Hepatocyte (in vitro differentiated cells): ENCODE data around the gene G3BP1. TPM values are rescaled to one million over a fixed set of nuclear protein-coding genes. Genes with fewer than 3 reads are reported as not detected.
A peak's percentile ranks its signal among the peaks of the same experiment; 100 is the strongest.

Experiments
- DNase-seq: peaks from one replicate; pipeline ENCODE4 v3.0.0-alpha.2; 2016; ENCODE audit warnings: low spot score
- H2AFZ ChIP-seq: fragments of 200-600 bp; sonication (generic); 2 replicates; pipeline ENCODE4 v1.6.0; 2016; ENCODE audit warnings: antibody characterized with exemption, mild to moderate bottlenecking
- H3K27ac ChIP-seq: fragments of 200-600 bp; sonication (generic); 2 replicates; pipeline ENCODE4 v1.5.1; 2016; ENCODE audit warnings: mild to moderate bottlenecking
- H3K27me3 ChIP-seq: fragments of 200-600 bp; sonication (generic); 2 replicates; pipeline ENCODE4 v1.6.1; 2016
- H3K36me3 ChIP-seq: fragments of 200-600 bp; sonication (generic); replicated peaks from 2 replicates; pipeline ENCODE4 v1.5.1; 2016; ENCODE audit warnings: low read depth; ENCODE audit not compliant: insufficient read depth
- H3K4me1 ChIP-seq: fragments of 200-600 bp; sonication (generic); 2 replicates; pipeline ENCODE4 v1.5.1; 2016; ENCODE audit warnings: mild to moderate bottlenecking, moderate library complexity; ENCODE audit not compliant: insufficient read depth
- H3K4me2 ChIP-seq: fragments of 200-600 bp; sonication (generic); 2 replicates; pipeline ENCODE4 v1.6.0; 2016
- H3K4me3 ChIP-seq: fragments of 200-600 bp; sonication (generic); 2 replicates; pipeline ENCODE4 v1.5.1; 2016; ENCODE audit warnings: mild to moderate bottlenecking
- H3K79me2 ChIP-seq: fragments of 200-600 bp; sonication (generic); 2 replicates; pipeline ENCODE4 v1.6.0; 2017; ENCODE audit warnings: mild to moderate bottlenecking
- H3K9me2 ChIP-seq: fragments of 200-600 bp; sonication (generic); replicated peaks from 2 replicates; pipeline ENCODE4 v1.6.0; 2017; ENCODE audit warnings: mild to moderate bottlenecking; ENCODE audit not compliant: insufficient read depth
- H3K9me3 ChIP-seq: fragments of 200-600 bp; sonication (generic); 2 replicates; pipeline ENCODE4 v1.5.1; 2016; ENCODE audit warnings: low read depth, mild to moderate bottlenecking
- H4K20me1 ChIP-seq: fragments of 200-600 bp; sonication (generic); 2 replicates; pipeline ENCODE4 v1.6.0; 2016; ENCODE audit warnings: mild to moderate bottlenecking; ENCODE audit not compliant: insufficient read depth, poor library complexity, severe bottlenecking
- CTCF ChIP-seq: fragments of 200-600 bp; sonication (generic); IDR thresholded peaks from 2 replicates; pipeline ENCODE4 v1.5.1; 2016; ENCODE audit warnings: antibody characterized with exemption, mild to moderate bottlenecking; ENCODE audit not compliant: poor library complexity
- EZH2 ChIP-seq: fragments of 200-600 bp; sonication (generic); IDR thresholded peaks from 2 replicates; pipeline ENCODE4 v1.6.1; 2016; ENCODE audit warnings: antibody characterized with exemption, mild to moderate bottlenecking, borderline replicate concordance
- EZH2phosphoT487 ChIP-seq: fragments of 200-600 bp; sonication (generic); IDR thresholded peaks from one replicate; pipeline ENCODE4 v1.6.1; 2018; ENCODE audit warnings: antibody characterized with exemption, mild to moderate bottlenecking, low read depth, moderate library complexity; ENCODE audit not compliant: unreplicated experiment, severe bottlenecking
- WGBS: methylation state at CpG from one replicate; pipeline ENCODE4 v1.1.6; 2016; ENCODE audit warnings: low lambda C conversion rate; ENCODE audit errors: missing lambda C conversion rate; 5-methylcytosine and 5-hydroxymethylcytosine counted together
- polyA plus RNA-seq: library from polyadenylated mRNA; unstranded; fragments of >200 nt; fragmentation: Nextera tagmentation; extraction: Ambion mirVana; gene quantifications from 2 replicates; pipeline ENCODE4 v1.2.1, GENCODE V29; 2016
- total RNA-seq: library from RNA; depleted of rRNA; stranded (reverse); fragments of >200 nt; gene quantifications from 2 replicates; pipeline ENCODE4 v1.2.3, GENCODE V29; 2014

Gene G3BP1
- total and polyA plus RNA-seq, 2 experiments from 2014 or later: 123 to 151 TPM

DNA sequence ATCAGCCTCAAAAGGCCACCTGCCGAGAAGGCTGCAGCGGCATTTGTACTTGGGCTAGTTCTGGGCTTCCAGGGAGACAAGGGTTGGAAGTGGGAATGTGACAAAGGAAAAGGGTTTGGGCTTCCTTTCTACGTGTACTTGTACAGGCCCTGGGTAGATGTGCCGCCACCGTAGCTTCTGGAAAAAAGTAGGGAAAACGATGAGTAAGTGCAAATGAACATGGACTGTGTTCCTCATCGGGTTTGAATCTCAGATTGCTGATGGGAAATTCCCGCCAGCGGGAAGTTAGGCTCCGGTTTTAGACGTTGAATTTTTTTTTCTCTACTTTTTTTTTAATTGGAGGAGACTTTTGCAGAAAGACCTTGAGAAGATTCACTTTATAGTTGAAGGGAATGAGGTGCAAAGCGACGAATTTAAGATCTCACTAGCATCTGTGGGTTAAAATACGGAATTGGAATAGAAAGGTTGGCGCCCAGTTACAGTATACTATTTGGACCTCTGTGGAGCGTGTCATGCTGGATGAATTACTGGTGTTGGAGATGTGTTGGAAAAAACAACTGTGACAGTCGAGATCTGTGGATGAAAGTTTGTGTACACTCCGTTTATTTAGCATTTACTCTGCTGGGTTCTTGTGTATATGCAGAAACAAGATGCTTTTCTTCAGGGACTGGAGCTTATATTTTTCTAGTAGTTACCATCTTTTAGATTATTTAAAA is 1.2 kb downstream of the G3BP1 start:
- H3K9me3 ChIP-seq: no peaks in the 10 kb centered on the region
- no peaks in the 10 kb centered on the region for H3K36me3 ChIP-seq
- H3K27ac ChIP-seq: peak overlapping the region; percentile 78
- no peaks in the 10 kb centered on the region for H3K27me3 ChIP-seq
- H2AFZ ChIP-seq: peak overlapping the region; percentile 13
- H3K9me2 ChIP-seq: no peaks in the 10 kb centered on the region
- H3K4me3 ChIP-seq: peak overlapping the region; percentile 18
- peak; percentile 53 for DNase-seq
- peaks cover 25% of the 10 kb centered on the region for H3K4me1 ChIP-seq
- 2% methylated on average over 18 of the region's 18 CpGs for WGBS
- TF ChIP-seq EZH2: no peak
- no peak for TF ChIP-seq EZH2phosphoT487
- TF ChIP-seq CTCF: no peak
- peak overlapping the region; percentile 81 for H3K4me2 ChIP-seq
- peaks cover 63% of the 10 kb centered on the region for H3K79me2 ChIP-seq
- H4K20me1 ChIP-seq: peaks cover 59% of the 10 kb centered on the region

GRCh38 chr5:151773951-151774350 is 2.2 kb downstream of the G3BP1 start:
- H3K27ac ChIP-seq: peak overlapping the region; percentile 78
- H3K27me3 ChIP-seq: no peaks in the 10 kb centered on the region
- no peaks in the 10 kb centered on the region for H3K9me2 ChIP-seq
- H3K9me3 ChIP-seq: no peaks in the 10 kb centered on the region
- H3K4me3 ChIP-seq: peak overlapping the region; percentile 18
- peaks cover 69% of the 10 kb centered on the region for H4K20me1 ChIP-seq
- DNase-seq: no peak
- H3K4me2 ChIP-seq: peak overlapping the region; percentile 81
- peaks cover 73% of the 10 kb centered on the region for H3K79me2 ChIP-seq
- 6% methylated on average over 3 of the region's 3 CpGs for WGBS
- H3K4me1 ChIP-seq: peaks cover 25% of the 10 kb centered on the region
- no peaks in the 10 kb centered on the region for H3K36me3 ChIP-seq
- TF ChIP-seq EZH2: no peak
- TF ChIP-seq EZH2phosphoT487: no peak
- TF ChIP-seq CTCF: no peak
- no peak overlapping the region for H2AFZ ChIP-seq

DNA sequence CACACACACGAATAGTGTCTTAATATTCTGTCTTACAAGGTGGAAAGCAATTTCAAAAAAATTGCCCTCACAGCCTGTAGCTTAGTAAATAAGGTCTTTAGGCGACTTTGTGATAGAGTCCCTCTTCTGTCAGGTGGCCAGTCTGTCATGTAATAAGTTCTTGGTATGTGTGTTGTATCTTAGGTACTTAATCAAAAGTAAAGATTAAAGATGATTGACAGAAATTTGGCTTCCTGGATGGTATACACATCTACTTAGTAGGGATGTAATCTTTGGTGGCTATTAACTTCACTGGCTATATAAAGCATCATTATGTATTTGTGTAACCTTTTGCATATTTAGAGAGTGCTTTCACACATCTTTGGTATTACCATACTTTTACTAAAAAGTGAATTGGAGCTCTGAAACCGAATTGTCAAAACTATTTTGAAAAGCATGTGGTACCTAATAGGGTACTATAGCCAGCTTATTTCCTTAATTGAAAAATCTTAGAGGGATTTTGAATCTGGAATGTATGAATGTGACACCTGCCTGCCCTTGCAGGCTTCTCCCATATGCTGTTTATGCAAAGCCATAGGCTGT is 3.4 kb downstream of the G3BP1 start:
- Histone ChIP-seq H3K79me2 (peaks cover 83% of the 10 kb centered on the region), H3K9me2 (no peaks in the 10 kb centered on the region), H2AFZ (no peak overlapping the region), H4K20me1 (peaks cover 80% of the 10 kb centered on the region), H3K36me3 (no peaks in the 10 kb centered on the region), H3K27me3 (no peaks in the 10 kb centered on the region), H3K9me3 (no peaks in the 10 kb centered on the region), H3K4me1 (peaks cover 23% of the 10 kb centered on the region), H3K27ac (no peak overlapping the region), H3K4me2 (peak overlapping the region; percentile 81), H3K4me3 (peak overlapping the region; percentile 18)
- no peak for DNase-seq
- TF ChIP-seq EZH2phosphoT487 (no peak), CTCF (no peak)
- WGBS: 54% methylated on average over 3 of the region's 3 CpGs
